ENCODE measurements around the gene HIVEP1. TPM values are rescaled to one million over a fixed set of nuclear protein-coding genes. Genes with fewer than 3 reads are reported as not detected.

Gene HIVEP1
- total RNA-seq, 1 donor from 2014 or later = 13.7 TPM

DNA sequence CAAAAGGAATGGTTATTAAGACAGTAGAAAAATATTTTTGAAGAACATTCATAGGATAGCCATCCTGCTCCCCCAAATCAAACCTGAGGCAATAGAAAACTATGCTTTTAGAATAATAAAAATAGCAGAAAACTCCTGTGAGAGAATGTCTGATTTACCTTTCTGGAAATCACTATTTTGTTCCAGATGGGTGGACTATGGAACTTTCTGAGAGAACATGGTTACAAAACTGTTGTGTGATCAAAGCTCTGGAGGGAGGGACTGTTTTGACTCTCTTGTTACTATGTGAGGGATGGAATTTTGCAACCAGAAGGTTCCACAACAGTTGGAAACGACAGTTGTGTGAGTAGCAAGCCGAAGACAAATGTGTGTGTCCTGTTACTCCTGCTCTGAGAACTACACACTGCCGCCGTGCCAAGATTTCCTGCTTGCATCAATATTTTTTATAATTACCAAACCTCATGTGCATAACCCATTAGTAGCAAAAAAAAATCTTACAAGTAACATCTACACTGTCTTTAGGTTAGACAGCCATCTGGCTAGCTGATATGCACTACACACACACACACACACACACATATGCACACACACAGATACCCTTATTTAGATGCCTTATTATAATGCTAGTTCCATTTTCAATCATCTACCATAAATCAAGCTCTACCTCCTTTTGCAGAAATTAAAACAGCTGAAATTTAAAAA, 11.0 kb upstream of the HIVEP1 start:
- H3K27ac ChIP-seq (replicated peaks) = no peak overlapping the region
- intact Hi-C loops (cut with micrococcal nuclease) = no loop called here
- H3K4me3 ChIP-seq = no peak overlapping the region
- no peaks in the 10 kb centered on the region for H3K36me3 ChIP-seq
- no peaks in the 10 kb centered on the region for H3K9me3 ChIP-seq (replicated peaks)
- peaks cover 16% of the 10 kb centered on the region for H3K4me1 ChIP-seq
- TF ChIP-seq, protein P1, sequence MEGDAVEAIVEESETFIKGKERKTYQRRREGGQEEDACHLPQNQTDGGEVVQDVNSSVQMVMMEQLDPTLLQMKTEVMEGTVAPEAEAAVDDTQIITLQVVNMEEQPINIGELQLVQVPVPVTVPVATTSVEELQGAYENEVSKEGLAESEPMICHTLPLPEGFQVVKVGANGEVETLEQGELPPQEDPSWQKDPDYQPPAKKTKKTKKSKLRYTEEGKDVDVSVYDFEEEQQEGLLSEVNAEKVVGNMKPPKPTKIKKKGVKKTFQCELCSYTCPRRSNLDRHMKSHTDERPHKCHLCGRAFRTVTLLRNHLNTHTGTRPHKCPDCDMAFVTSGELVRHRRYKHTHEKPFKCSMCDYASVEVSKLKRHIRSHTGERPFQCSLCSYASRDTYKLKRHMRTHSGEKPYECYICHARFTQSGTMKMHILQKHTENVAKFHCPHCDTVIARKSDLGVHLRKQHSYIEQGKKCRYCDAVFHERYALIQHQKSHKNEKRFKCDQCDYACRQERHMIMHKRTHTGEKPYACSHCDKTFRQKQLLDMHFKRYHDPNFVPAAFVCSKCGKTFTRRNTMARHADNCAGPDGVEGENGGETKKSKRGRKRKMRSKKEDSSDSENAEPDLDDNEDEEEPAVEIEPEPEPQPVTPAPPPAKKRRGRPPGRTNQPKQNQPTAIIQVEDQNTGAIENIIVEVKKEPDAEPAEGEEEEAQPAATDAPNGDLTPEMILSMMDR (IDR thresholded peaks at IDR 0.05; ENCODE audit: borderline replicate concordance) = no peak
- no peaks in the 10 kb centered on the region for H3K27me3 ChIP-seq (ENCODE audit: low read depth)
- DNase-seq = no peak

DNA sequence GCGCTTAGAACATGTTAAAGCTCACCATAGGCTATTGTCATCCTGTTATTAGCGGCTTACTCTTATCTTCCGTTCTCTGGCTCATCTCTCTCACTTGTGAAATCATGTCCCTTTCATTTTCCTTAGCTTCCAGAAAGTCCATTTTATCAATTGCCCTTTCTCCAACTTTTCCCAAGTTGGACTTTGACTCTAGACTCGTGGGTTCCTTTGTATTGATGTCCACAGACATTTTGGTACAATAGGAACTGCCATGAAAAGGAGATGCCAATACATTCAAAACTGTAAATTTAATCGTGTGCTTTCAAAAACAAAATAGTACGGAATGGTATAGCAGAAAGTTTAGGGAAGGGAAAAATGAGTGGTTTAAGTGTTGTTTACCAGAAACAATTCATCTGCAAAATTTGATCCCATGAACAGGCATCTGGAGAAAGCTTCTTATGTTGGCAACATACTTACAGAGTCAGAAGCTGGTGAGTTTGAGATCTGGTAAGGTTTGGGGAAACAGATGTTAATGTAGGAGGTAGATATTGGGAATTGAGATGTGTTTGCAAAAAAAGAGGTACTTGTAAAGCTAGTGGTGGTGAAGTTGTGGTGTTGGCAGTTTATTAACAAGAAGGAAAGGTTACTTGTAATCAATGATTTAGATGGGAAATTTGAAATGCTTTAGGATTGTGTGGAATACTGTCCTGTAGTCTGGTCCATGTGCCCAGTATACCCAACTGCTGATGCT, 10.2 kb upstream of the HIVEP1 start:
- Histone ChIP-seq H3K4me3 (no peak overlapping the region), H3K36me3 (no peaks in the 10 kb centered on the region), H3K4me1 (peaks cover 16% of the 10 kb centered on the region), H3K27me3 (ENCODE audit: low read depth) (no peaks in the 10 kb centered on the region), H3K27ac (replicated peaks) (no peak overlapping the region), H3K9me3 (replicated peaks) (no peaks in the 10 kb centered on the region)
- TF ChIP-seq, protein P1 (IDR thresholded peaks at IDR 0.05; ENCODE audit: borderline replicate concordance) = no peak
- intact Hi-C loops (cut with micrococcal nuclease) = no loop called here
- DNase-seq = no peak

DNA sequence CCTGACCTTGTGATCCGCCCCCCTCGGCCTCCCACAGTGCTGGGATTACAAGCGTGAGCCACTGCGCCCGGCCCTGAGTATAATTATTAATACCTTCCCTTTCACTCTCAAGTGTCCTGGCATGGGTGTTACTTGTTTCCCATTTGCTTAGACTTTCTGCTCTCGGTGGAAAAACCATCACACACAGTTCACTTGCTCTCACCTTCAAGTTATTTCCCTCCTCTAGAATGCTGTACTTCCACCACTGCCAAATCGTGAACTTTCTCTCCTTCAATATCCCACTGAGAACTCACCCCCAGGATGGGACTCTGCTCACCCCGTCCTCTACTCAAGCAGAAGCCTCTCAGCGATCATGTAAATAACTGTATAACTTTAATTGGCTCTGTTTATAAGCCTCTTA, 4.6 kb upstream of the HIVEP1 start:
- intact Hi-C loops (cut with micrococcal nuclease) = no loop called here
- DNase-seq = no peak
- TF ChIP-seq, protein P1 (IDR thresholded peaks at IDR 0.05; ENCODE audit: borderline replicate concordance) = no peak
- Histone ChIP-seq H3K27me3 (ENCODE audit: low read depth) (no peaks in the 10 kb centered on the region), H3K9me3 (replicated peaks) (no peaks in the 10 kb centered on the region), H3K36me3 (no peaks in the 10 kb centered on the region), H3K4me1 (peaks cover 29% of the 10 kb centered on the region), H3K4me3 (peak overlapping the region; percentile 83), H3K27ac (replicated peaks) (peak overlapping the region; percentile 99)

DNA sequence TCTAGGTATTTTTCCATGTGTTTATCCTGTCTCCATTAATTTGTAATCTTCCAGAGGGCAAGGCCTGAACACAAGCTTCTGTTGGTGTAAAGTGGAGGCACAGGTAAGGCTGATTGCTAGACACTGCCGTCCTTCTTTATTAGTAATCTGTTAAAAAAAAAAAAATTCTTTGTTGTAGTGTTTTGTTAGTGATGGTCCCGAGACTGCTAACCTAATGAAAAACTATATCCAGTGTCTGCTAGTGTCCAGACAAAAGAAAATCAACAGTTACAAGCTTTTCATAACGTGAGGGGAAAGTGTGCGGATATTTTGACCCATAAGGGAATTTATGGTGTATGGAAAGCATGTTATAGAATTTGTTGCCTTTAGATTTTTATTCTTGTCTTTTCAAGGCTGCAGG, 4.2 kb upstream of the HIVEP1 start:
- H3K27ac ChIP-seq (replicated peaks) = peak overlapping the region; percentile 99
- H3K27me3 ChIP-seq (ENCODE audit: low read depth) = no peaks in the 10 kb centered on the region
- no peaks in the 10 kb centered on the region for H3K9me3 ChIP-seq (replicated peaks)
- no peak for DNase-seq
- peak overlapping the region; percentile 83 for H3K4me3 ChIP-seq
- TF ChIP-seq, protein P1 (IDR thresholded peaks at IDR 0.05; ENCODE audit: borderline replicate concordance) = no peak
- intact Hi-C loops (cut with micrococcal nuclease) = no loop called here
- peaks cover 34% of the 10 kb centered on the region for H3K4me1 ChIP-seq
- H3K36me3 ChIP-seq = no peaks in the 10 kb centered on the region

DNA sequence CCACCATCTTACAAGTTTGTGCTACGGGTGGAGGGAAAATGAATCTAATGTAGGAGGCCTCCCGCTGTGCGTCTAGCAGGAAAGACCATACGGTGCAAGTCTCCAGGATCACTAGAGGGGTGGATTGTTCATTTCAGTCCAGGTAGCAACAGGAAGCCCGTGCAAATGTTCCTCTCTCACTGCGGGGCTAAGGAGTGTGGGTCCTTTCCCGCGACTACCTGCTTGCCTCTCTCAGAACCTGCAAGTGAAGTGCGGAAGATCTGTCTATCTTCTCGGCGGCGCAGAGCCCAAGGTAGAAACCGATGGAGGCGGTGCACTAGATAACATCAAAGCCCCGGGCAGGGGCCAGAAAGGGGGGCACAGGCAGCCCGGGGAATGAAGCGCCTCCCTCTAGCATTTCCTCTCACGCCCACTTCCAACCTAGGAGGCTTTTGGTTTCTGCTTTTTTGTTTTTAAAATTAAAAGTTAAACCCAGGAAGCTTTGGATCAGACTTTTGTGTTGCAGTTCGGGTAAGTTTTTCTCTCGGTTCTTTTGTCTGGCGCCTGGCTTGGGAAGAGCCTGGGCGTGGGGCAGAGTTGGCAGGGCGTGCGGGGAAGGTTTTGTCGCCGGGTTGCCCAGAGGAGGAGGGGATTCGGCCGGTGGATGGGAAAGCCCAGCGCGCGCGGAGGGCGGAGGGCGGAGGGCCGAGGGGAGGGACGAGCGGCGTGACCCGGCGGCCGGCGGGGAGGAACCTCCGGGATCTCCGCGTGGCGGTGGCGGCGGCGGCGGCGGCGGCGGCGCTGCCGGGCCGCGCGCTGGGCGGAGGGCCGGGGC, 3.5 kb upstream of the HIVEP1 start:
- Histone ChIP-seq H3K27ac (replicated peaks) (peak overlapping the region; percentile 99), H3K9me3 (replicated peaks) (no peaks in the 10 kb centered on the region), H3K4me3 (peak overlapping the region; percentile 83), H3K36me3 (no peaks in the 10 kb centered on the region), H3K27me3 (ENCODE audit: low read depth) (no peaks in the 10 kb centered on the region), H3K4me1 (peaks cover 40% of the 10 kb centered on the region)
- intact Hi-C loops (cut with micrococcal nuclease) = no loop called here
- TF ChIP-seq, protein P1 (IDR thresholded peaks at IDR 0.05; ENCODE audit: borderline replicate concordance) = no peak
- DNase-seq = peak; percentile 87

Measured in left ventricle myocardium inferior (tissue), 1 donor.